GM12878 (cell line): ENCODE results near the gene ALPK1. TPM values are rescaled to one million over a fixed set of nuclear protein-coding genes. Genes with fewer than 3 reads are reported as not detected.

ENCODE experiments used
- BCL11A ChIP-seq: IDR thresholded peaks from 2 replicates; pipeline ENCODE4 v1.6.1; 2011; ENCODE audit warnings: low read depth, low read length
- BCL3 ChIP-seq: IDR thresholded peaks from 2 replicates; pipeline ENCODE4 v1.6.1; 2011; ENCODE audit warnings: borderline replicate concordance, low read depth, mild to moderate bottlenecking, moderate library complexity, low read length; ENCODE audit not compliant: insufficient read depth, poor library complexity, severe bottlenecking
- BHLHE40 ChIP-seq, 2 experiments: fragments of 450-650 bp in 1 of 2; IDR thresholded peaks; 2 replicates each; pipeline ENCODE4 v1.6.1; 2011 to 2017; ENCODE audit warnings: low read depth in 2 of 2, borderline replicate concordance in 1 of 2, improper control_type of control experiment in 1 of 2, low read length in 1 of 2, mild to moderate bottlenecking in 1 of 2
- CEBPZ ChIP-seq: fragments of 150-350 bp; IDR thresholded peaks from 2 replicates; pipeline ENCODE4 v1.6.1; 2016; ENCODE audit warnings: low read depth, low read length
- CHD1 ChIP-seq: IDR thresholded peaks from 2 replicates; pipeline ENCODE4 v1.6.1; 2012; ENCODE audit warnings: low read depth, low read length, improper control_type of control experiment
- CHD4 ChIP-seq: fragments of 200-600 bp; sonication (generic); IDR thresholded peaks from 2 replicates; pipeline ENCODE4 v1.6.1; 2016; ENCODE audit warnings: mild to moderate bottlenecking
- CREB1 ChIP-seq: IDR thresholded peaks from 2 replicates; pipeline ENCODE4 v1.6.1; 2012; ENCODE audit warnings: low read depth, mild to moderate bottlenecking, inconsistent platforms
- ETV6 ChIP-seq, 2 experiments: fragments of 450-650 bp in 1 of 2; IDR thresholded peaks in 1 of 2; conservative IDR thresholded peaks in 1 of 2; 2 replicates each; pipeline ENCODE4 v1.6.1; 2014; ENCODE audit warnings: antibody characterized with exemption in 1 of 2, borderline replicate concordance in 1 of 2, low read depth in 1 of 2, mild to moderate bottlenecking in 1 of 2, moderate library complexity in 1 of 2
- GATAD2B ChIP-seq: fragments of 450-650 bp; conservative IDR thresholded peaks from 2 replicates; pipeline ENCODE4 v1.6.1; 2017; ENCODE audit warnings: low read depth, mild to moderate bottlenecking, moderate library complexity
- HCFC1 ChIP-seq: fragments of 150-350 bp; IDR thresholded peaks from 2 replicates; pipeline ENCODE4 v1.6.1; 2014; ENCODE audit warnings: low read length
- HDAC6 ChIP-seq: fragments of 200-600 bp; sonication (generic); IDR thresholded peaks from one replicate; pipeline ENCODE4 v1.8.0; 2017; ENCODE audit warnings: antibody characterized with exemption; ENCODE audit not compliant: unreplicated experiment
- HSF1 ChIP-seq: fragments of 150-350 bp; IDR thresholded peaks from 2 replicates; pipeline ENCODE4 v1.6.1; 2014; ENCODE audit warnings: mild to moderate bottlenecking, low read depth, low read length
- KAT2A ChIP-seq: conservative IDR thresholded peaks from 2 replicates; pipeline ENCODE4 v1.6.1; 2011; ENCODE audit warnings: low read depth, low read length; ENCODE audit not compliant: control insufficient read depth
- LARP7 ChIP-seq: fragments of 450-650 bp; IDR thresholded peaks from 2 replicates; pipeline ENCODE4 v1.6.1; 2017; ENCODE audit warnings: mild to moderate bottlenecking
- RB1 ChIP-seq: fragments of 450-650 bp; formaldehyde crosslinking; IDR thresholded peaks from 2 replicates; pipeline ENCODE4 v1.6.1; 2017; ENCODE audit warnings: mild to moderate bottlenecking, borderline replicate concordance
- RCOR1 ChIP-seq: conservative IDR thresholded peaks from 2 replicates; pipeline ENCODE4 v1.6.1; 2012; ENCODE audit warnings: low read depth, low read length, improper control_type of control experiment
- SREBF2 ChIP-seq: IDR thresholded peaks from 2 replicates; pipeline ENCODE4 v1.6.1; 2012; ENCODE audit warnings: mild to moderate bottlenecking, low read length
- STAT3 ChIP-seq: IDR thresholded peaks from 2 replicates; pipeline ENCODE4 v1.6.1; 2011; ENCODE audit warnings: low read depth, low read length, improper control_type of control experiment
- SUZ12 ChIP-seq: fragments of 200-600 bp; sonication (generic); IDR thresholded peaks from one replicate; pipeline ENCODE4 v1.6.1; 2018; ENCODE audit warnings: antibody characterized with exemption, mild to moderate bottlenecking; ENCODE audit not compliant: unreplicated experiment
- TBL1XR1 ChIP-seq: IDR thresholded peaks from 2 replicates; pipeline ENCODE4 v1.6.1; 2012; ENCODE audit warnings: low read depth, low read length, improper control_type of control experiment
- TCF3 ChIP-seq: IDR thresholded peaks from 2 replicates; pipeline ENCODE4 v1.6.1; 2012; ENCODE audit warnings: low read depth, mild to moderate bottlenecking, low read length, borderline replicate concordance; ENCODE audit not compliant: insufficient read depth
- YBX1 ChIP-seq: fragments of 450-650 bp; IDR thresholded peaks from 2 replicates; pipeline ENCODE4 v1.6.1; 2016; ENCODE audit warnings: antibody characterized with exemption
- polyA plus RNA-seq, 11 experiments: library from polyadenylated mRNA; depleted of rRNA in 4 of 11; unstranded in 6 of 11; stranded (reverse) in 5 of 11; fragments of >200 nt; fragmentation: Nextera tagmentation in 4 of 11; fragmentation: Illumina TruSeq in 1 of 11; extraction: Ambion mirVana in 4 of 11; extraction: Trizol in 1 of 11; gene quantifications; 1 replicate in 1 of 11; 2 replicates in 10 of 11; pipeline versions ENCODE4 v1.2.1 to v1.2.3, GENCODE V29; 2011 to 2016; ENCODE audit warnings: inconsistent platforms in 2 of 11, missing spikeins in 2 of 11, low read depth in 1 of 11
- total RNA-seq, 4 experiments: library from RNA; depleted of rRNA in 3 of 4; stranded (reverse); fragments of >200 nt in 3 of 4; fragmentation: Illumina TruSeq in 1 of 4; extraction: Trizol in 1 of 4; gene quantifications; 2 replicates each; pipeline versions ENCODE4 v1.2.1 to v1.2.3, GENCODE V29; 2013 to 2021

The ALPK1 gene
- total and polyA plus RNA-seq, 10 of the 15 experiments (the other 5 are each of a cell fraction or from before 2014, with no cell fraction given): 8.5 to 32.3 (median 22.6) TPM

DNA sequence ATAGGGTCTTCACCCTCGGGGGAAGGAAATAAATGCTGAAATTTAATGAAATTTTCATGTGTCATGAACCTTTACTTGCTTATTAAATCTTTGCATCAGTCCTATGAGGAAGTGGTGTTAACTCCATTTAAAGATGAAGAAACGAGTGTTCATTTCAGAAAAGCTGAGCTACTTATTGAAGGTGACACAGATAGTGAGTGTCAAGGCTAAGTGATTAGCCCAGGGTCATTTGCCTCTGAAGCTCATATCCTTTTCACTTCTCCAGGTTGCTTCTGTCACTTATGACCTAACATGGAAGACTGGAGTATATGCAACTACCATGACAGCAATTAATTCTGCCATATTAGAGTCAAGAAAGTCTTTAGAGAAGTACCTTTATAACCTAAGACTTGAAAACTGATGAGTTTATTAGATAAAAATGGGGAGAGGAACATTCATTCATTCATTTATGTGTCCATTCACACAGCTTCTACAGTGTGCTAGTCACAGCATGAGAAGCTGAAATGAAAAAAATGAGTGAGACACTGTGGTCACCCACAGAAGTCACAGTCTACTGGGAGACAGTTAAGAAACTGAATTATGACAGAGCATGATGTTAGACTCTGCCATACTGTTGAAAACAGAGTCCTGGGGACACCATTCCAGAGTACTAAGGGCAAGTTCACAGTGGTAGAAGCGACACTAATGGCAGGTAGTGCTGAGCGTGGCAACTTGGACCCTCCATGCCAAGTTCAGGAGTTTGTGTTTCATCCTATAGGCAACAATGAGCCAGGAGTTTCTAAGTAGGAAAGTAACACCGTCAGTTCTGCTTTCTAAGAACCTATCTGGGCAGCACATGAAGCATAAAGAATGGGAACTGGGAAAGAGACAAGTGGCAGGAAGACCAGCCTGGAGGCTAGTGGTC, 21.3 kb downstream of the ALPK1 start (continued):
- TF ChIP-seq CHD1 (no peak), ETV6 (conservative IDR thresholded peaks at IDR 0.05 in 1 of 2, IDR thresholded peaks at IDR 0.05 in 1 of 2; ENCODE audit: borderline replicate concordance in 1 of 2, low read depth in 1 of 2) (peak in 1 of 2 experiments; percentile 42; a peak in 2 of 4 replicates), HDAC6 (no peak), RCOR1 (no peak), CHD4 (no peak), SREBF2 (no peak), HSF1 (no peak), BCL11A (0 out of 2 replicates have a peak, but pooled peaks have one; percentile 3), HCFC1 (no peak), GATAD2B (0 out of 2 replicates have a peak, but pooled peaks have one; percentile 67), TCF3 (no peak), TBL1XR1 (no peak), CREB1 (peak; percentile 82), LARP7 (no peak), STAT3 (peak; percentile 14; the same call in 1 of the 2 replicates), CEBPZ (no peak), RB1 (no peak), SUZ12 (no peak), BHLHE40 (IDR thresholded peaks at IDR 0.05; ENCODE audit: borderline replicate concordance in 1 of 2, low read depth in 2 of 2, low read length in 1 of 2) (no peak), KAT2A (no peak), YBX1 (no peak), BCL3 (no peak)
